Activated CD4-positive, alpha-beta T cell treated with anti-CD3 and anti-CD28 coated beads, Interleukin-2, Interleukin-6, amounts not matched to agents 100 ng/mL and 50 ng/mL, durations not matched to agents 16 hours and 8 hours (primary cell): ENCODE results near the gene SCFD2.
A peak's percentile ranks its signal among the peaks of the same experiment; 100 is the strongest.

Experiments
- DNase-seq: peaks from one replicate; pipeline ENCODE4 v3.0.0-alpha.2; 2020

The SCFD2 gene

DNA sequence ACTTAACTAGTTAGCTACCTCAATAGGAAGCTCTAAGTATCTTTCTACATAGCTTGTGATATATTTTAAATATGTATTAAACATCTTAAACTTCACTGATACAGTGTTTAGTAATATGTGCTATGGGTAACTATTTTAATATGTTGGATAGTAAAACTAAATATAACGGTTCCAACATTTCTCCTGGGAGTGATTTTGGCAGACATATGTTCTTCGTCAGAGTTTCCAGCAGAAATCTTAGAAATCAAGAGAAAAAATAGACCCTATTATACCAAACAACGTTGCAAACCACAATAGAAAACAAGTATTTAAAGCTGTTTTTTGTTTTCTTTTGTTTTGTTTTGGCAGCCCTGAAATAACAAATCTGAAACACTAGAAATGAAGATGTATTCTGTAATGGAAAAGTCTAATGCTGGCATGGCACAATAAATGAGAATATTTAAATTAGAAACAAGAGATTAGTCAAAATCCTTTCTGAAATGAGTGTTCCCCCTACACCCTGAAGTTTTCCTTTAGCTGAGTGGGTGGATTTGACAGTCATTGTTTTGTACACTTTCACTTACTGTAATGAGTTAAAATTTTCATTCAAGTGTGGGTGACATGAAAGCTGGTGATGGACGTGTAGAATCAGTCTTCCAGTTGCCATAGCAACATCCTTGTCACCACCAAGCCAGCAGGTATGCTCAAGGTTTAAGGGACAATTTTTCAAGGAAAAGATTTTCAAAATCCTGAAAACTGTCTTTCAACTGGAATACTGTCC, 233.5 kb downstream of the SCFD2 start:
- peak; percentile 71 for DNase-seq

GRCh38 chr4:53131562-53131925, 234.3 kb downstream of the SCFD2 start:
- DNase-seq: no peak

DNA sequence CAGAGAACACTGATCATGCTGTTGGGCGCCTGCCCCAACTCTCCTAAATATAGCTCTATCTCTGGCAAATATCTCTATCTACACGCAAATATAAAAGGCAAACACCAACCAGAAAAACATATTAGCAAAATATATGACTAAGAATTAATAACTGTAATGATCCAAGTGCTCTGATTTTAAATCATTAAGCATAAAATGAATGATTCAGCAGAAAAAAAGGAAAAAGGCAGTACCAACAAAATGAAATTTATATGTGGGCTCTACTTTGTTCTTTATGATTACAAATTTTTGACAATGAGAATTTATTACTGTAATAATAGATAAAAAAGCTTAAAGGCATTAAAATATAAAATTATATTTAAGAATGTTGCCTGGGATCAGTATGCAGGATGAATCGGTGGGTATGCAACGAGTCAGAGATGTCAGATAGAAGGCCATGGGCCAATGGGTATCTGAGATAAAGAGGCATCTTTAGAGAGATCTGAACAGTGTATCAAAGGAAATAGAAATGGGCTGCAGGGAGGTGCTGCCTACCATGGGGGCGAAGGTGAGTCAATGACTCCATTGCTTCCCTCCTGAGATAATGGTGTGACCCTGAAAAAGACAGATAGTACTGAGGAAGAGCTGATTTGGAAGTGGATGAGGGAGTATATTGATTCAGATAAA, 234.8 kb downstream of the SCFD2 start:
- no peak for DNase-seq

- DNase-seq: no peak
These were observed 237.0 kb downstream of the SCFD2 start for GRCh38 chr4:53128706-53129357.

DNA sequence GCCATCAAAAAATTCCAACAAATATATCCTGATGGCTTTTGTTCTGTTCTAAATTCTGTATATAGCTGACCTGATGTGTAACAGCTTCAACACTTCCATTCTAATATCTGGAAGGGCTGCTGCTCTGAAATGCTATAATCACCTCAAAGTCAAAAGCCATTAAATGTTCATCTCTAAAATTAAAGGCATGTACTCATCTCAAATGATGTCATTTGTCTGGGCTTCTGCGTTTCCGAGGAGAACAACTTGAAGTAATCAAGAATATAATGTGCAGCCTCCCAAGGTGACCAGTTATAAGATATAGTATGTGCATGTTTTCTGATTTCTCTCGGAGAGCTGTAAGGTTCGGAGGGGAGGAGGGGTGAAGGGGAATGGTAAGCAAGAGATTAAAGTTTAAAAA, 237.6 kb downstream of the SCFD2 start:
- DNase-seq: no peak

DNA sequence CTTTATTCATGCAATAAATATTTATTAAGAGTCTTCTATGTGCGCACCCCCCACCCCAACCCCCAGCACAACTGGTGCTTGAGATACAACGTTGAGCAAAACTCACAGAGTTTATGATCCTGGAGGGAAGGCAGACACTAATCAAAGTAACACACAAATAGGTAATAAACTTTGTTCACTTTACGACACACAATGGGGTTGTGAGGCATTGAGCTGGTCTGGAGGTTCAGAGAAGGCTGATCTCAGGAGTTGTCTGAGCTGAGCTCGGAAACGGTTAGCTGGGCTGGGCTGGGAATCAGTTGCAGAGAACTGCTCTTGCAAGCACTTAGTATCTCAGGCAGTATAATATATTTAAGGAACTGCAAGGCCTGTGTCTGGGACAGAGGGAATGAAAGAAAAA, 238.5 kb downstream of the SCFD2 start:
- DNase-seq: no peak

DNA sequence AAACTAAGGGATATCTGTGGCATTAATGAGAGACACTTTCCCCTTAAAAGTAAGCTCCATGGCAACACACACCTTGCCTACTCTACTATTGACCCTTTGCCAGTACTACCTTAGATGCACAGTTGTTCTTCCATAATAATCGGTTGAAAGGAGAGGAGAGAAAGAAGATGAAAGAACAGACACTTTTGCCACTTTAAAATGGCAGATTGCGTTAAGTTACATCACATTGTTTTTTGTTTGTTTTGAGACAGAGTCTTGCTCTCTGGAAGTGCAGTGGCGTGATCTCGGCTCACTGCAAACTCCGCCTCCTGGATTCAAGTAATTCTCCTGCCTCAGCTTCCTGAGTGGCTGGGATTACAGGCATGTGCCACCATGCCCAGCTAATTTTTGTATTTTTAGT, 239.8 kb downstream of the SCFD2 start:
- no peak for DNase-seq

- DNase-seq: no peak
These were observed 242.0 kb downstream of the SCFD2 start for GRCh38 chr4:53123819-53124218.

GRCh38 chr4:53123171-53123570, 242.7 kb downstream of the SCFD2 start:
- DNase-seq: no peak

DNA sequence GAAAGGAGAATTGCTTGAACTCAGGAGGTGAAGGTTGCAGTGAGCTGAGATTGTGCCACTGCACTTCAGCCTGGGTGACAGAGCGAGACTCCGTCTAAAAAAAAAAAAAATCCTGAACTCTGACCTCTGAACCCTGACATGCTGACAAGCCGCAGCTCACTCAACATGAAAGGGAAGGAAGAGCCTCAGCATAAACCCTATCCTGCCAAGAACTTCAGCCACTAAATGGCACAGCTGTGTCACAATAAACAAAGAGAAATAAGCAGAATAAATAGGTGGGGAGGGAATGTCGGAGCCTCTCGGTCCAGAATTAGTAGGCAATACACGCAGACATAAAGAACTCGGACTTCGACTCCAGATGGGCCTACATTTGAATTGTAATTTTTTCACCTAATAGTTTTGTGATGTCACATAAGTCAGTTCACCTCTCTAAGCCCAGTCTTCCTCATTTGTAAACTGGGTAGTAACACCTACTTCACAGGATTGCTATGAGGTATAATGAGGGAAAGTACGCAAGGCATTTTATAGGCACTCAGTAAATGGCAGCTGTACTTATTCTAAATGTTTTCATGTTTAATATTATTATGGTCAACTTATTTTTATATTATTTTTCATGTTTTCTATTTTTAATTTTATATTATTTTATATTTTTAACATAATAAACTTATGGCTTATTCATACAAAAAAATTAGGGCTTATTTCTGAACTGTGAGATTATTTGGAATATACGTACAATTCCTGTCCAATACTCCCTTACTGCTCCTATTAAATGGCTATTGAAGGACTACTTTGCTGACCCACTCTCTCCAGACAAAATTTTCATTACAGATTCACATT, 243.4 kb downstream of the SCFD2 start:
- no peak for DNase-seq

DNA sequence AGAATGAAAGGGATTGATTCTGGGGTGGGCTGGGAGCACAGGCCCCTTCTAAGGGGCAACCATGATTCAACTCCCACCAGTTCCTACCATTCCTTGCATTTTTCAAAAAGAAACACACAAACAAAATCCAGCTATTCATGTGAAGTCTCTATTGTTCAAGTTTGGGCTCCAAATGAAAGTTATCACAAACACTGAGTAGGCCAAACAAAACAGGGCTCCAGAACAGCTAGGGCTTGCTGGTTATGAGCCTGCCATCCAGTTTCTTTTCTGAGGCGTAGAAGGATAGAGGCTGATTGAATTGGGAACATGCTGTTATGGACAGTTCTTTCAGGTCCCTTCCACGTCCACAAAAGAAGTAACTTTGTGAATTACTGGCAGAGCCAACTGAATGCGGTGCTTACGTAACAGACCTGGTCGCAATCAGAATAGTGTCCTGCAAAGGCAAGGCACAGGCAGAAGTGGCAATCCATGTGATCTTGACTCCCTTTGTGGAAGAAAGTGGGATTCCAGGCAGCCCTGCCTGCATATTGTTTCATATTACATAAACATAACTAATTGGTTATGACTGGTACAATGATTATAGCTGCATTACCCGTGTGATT, 244.5 kb downstream of the SCFD2 start:
- no peak for DNase-seq

- DNase-seq: no peak
These were observed 245.1 kb downstream of the SCFD2 start for GRCh38 chr4:53120778-53121177.

- DNase-seq: no peak
These were observed 246.2 kb downstream of the SCFD2 start for GRCh38 chr4:53119680-53120079.

DNA sequence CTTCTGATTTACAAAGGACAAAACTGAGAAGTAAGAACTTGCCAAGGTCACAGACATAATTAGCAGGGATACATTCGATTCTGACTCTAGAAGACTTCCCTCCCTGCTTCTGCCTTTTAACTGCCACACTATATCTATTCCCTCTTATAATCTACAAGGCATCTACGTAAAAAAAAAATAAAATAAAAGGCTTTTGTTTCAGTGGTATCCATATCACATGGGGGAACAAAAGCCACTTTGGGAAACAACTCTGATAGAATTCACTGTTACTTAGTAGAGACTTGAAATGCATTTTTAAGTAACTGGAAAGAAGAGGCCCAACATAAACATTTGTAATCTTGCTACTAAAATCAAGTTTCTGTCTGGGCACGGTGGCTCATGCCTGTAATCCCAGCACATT, 247.2 kb downstream of the SCFD2 start:
- DNase-seq: no peak

DNA sequence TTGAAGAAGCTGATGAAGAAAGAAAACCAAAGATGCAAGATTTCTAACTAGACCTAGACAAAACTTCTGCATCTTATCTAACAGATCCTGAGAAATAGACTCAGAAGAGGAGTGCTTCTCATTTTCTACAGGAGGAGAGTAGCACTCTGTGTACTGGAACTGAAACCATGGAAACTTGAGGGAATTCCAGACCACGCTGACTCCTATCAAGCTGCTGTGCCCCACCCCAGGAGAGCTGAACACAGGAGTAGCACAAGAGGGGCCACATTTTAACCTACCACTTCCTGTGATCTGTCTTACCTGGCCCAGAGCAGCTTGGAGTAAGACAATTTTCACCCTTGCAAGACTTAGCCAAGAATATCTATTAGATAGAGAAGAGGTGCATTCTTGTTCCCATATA, 248.9 kb downstream of the SCFD2 start:
- no peak for DNase-seq

DNA sequence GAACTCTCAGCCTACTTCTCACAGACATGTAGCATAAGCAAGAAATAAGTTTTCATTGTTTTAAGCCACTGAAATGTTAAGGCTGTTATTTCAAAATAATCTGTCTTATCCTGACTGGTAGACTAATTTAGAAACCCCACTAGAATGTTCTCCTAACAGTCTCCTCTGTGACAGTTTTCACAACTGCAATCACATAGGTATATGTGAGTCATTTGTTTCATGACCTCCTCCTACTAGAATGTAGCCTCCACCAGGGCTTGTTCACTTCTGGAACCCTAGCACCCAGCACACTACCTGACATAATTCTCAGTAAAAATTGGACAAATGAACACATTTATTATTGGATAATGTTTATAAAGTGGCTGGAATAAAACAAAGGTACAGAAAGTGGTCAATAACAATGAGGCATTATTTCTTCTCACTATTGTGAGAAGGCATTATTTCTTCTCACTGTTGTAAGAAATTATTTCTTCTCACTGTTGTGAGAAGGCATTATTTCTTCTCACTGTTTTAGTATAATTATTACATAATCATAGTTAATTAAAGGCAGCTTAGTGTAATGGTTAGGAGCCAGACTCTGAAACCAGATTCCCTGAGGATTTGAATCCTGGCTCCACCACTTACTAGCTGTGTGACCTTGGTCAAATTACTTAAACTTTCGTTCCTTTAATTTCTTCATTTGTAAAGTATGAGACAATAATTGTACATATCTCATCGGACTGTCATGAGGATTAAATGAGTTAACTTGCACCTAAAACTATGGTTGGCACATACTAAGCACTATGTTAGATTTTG, 252.2 kb downstream of the SCFD2 start:
- DNase-seq: peak; percentile 72

DNA sequence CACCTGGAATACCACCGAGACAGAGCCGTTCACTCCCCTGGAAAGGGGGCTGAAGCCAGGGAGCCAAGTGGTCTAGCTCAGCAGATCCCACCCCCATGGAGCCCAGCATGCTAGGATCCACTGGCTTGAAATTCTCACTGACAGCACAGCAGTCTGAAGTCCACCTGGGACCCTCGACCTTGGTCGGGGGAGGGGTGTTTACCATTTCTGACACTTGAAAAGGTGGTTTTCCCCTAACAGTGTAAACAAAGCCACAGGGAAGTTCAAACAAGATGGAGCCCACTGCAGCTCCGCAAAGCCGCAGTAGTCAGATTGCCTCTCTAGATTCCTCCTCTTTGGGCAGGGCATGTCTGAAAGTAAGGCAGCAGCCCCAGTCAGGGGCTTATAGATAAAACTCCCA, 260.5 kb downstream of the SCFD2 start:
- DNase-seq: no peak

- no peak for DNase-seq
These were observed 262.4 kb downstream of the SCFD2 start for GRCh38 chr4:53103481-53103880.

DNA sequence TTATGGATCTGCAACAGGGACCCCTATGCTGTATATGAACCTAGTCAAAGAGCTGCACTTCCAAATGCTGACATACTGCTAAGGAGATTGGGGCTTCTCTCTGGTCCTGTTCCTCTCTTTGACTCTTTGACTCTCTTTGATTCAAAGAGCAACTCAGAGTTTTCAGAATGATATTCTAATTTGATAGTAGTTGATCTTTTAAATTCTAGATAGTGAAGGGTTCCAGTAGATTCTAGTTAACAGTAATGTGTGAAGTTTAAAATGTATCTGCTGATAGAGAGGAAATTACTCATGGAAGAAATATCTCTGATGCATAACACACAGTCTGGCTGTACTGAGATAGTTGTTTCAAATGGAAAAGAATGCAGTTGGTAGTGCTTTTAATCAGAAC, 264.7 kb downstream of the SCFD2 start:
- peak; percentile 14 for DNase-seq

DNA sequence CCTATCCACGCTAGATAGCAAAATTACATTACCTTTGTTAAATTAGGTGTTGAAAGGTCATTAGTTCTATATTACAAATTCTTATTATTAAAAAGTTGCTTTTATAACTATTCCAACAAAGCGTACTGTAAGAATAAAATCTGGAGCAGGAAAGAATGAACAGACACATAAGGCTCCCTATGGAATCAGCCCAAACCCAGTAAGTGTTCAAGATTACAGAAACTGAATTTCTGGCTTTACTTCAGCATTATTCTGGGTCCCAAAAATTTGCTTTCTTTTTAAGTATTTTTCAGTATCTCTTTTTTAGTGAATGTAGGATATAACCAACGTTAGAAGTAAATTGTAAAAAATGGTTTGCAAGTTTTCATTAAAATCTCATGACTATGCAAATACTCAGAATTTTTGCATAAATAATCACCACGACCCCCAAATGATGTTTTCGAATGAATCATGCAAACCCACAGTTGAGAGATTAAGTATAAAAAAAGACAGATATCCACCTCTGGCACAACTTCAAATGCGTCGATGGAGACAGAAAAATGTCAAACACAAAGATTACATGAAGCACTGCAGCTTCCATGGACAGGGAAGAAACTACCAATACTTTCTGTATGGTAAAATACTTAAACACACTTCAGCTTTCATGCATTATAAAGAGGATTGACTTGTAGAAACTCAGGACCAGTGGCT, 265.2 kb downstream of the SCFD2 start:
- DNase-seq: no peak

DNA sequence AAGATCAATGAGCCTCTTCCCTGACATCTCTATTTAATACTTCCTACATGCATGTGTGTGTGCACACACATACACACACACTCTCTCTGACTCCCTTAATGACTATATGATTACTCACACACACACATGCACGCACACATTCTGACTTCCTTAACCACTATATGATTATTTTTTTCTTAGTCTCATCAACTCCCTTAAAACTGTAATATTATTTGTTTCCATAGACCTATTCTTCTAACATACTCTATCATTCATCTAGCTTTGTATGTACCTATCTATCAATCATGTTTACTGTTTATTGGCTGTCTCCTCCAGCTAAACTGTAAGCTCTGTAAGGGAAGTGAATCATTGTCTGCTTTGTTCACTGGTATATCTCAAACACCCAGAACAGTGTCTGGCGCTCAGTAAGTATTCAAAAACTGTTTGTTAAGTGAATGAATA, 267.2 kb downstream of the SCFD2 start:
- DNase-seq: no peak
